Aorta (tissue), 5 donors: ENCODE measurements around the gene ERG. TPM values are rescaled to one million over a fixed set of nuclear protein-coding genes. Genes with fewer than 3 reads are reported as not detected.

Source experiments
- ATAC-seq: fragments of 200-7000 bp; cut with Tn5 transposase; one replicate; pipeline ENCODE4 v1.9.1; 2022; ENCODE audit warnings: moderate library complexity; ENCODE audit not compliant: low FRiP score
- DNase-seq, 2 donors: peaks; one replicate each; pipeline ENCODE4 v3.0.0-alpha.2; 2020
- H3K27ac ChIP-seq, 2 donors: one replicate each; pipeline ENCODE4 v1.5.1; 2013; ENCODE audit warnings: low read length in 2 of 2, mild to moderate bottlenecking in 2 of 2, moderate library complexity in 2 of 2, control low read depth in 1 of 2, inconsistent platforms in 1 of 2, low read depth in 1 of 2
- H3K27me3 ChIP-seq, 2 donors: one replicate each; pipeline ENCODE4 v1.6.1; 2013; ENCODE audit warnings: control low read depth in 1 of 2, low read length in 1 of 2, mild to moderate bottlenecking in 1 of 2, moderate library complexity in 1 of 2; ENCODE audit not compliant: insufficient read depth in 2 of 2, control insufficient read depth in 1 of 2
- H3K36me3 ChIP-seq, 2 donors: one replicate each; pipeline ENCODE4 v1.6.1; 2013; ENCODE audit warnings: control low read depth in 1 of 2, low read length in 1 of 2, mild to moderate bottlenecking in 1 of 2; ENCODE audit not compliant: insufficient read depth in 2 of 2, control insufficient read depth in 1 of 2
- H3K4me1 ChIP-seq, 2 donors: one replicate each; pipeline ENCODE4 v1.6.1; 2013; ENCODE audit warnings: low read length in 2 of 2, control low read depth in 1 of 2, mild to moderate bottlenecking in 1 of 2, moderate library complexity in 1 of 2; ENCODE audit not compliant: insufficient read depth in 2 of 2, control insufficient read depth in 1 of 2
- H3K4me3 ChIP-seq, 2 donors: one replicate each; pipeline ENCODE4 v1.5.1; 2013; ENCODE audit warnings: low read length in 2 of 2, control low read depth in 1 of 2, mild to moderate bottlenecking in 1 of 2
- H3K9me3 ChIP-seq: one replicate; pipeline ENCODE4 v1.6.1; 2013; ENCODE audit warnings: mild to moderate bottlenecking, low read length; ENCODE audit not compliant: control insufficient read depth
- WGBS, 2 donors: extraction: QIAGEN DNeasy Blood & Tissue Kit; methylation state at CpG; one replicate each; pipeline ENCODE4 v1.1.7; 2013; 5-methylcytosine and 5-hydroxymethylcytosine counted together
- intact Hi-C, 2 donors: fragments of 100-400 bp; cut with DNase I; formaldehyde crosslinking; loops; one replicate each; pipeline versions ENCODE4 v1.14.2 to v1.15.0; 2022
- polyA plus RNA-seq, 2 donors: library from polyadenylated mRNA; stranded (reverse); fragments of 200-250 nt; gene quantifications; one replicate each; pipeline ENCODE4 v1.2.3, GENCODE V29; 2013
- total RNA-seq, 2 donors: library from RNA; stranded (reverse); fragmentation: NEBNext Ultra II Directional; extraction: Animal tissue kit (Norgen Biotek cat#: 25700); gene quantifications; one replicate each; pipeline ENCODE4 v1.2.1, GENCODE V29; 2021
- donor health status: healthy with polysubstance abuse.
- donor health status: Bipolar disorder and iron deficiency.
- donor health status: DM: no; HTN: no; CAD: no.
- donor health status: DM: no; HTN: no; CAD: no.
- donor health status: DM: yes; HTN: yes; CAD: no.

Gene ERG
- total and polyA plus RNA-seq, 4 donors = 33.5 to 133 (median 86.4) TPM

DNA sequence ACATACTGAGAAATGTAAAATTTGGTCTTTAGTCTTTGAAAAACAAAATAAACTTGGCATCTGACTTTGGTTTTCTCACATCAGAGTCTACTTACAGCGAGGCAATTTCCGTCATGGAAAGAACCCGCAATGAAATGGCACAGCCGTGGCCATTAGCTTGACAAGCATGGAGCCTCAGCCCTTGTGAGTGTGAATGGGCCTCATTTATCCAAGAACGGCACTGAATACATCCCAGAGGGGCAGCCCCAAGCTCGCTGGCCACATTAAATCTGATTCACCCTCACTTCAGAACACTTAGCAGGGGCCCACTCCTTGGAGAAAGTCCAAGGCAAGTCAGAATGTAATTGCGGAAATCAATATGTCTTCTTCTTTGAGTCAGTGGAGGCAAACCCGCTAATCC, 64.8 kb downstream of the ERG start:
- peaks cover 2 to 6% of the 10 kb centered on the region in 2 donors for H3K4me1 ChIP-seq
- no peak for DNase-seq
- peak overlapping the region; percentile 25 to 92 for H3K27ac ChIP-seq
- intact Hi-C loops = loop anchor here in 1 of 2 donors (5.0 to 10.0 kb wide), 2 partner anchors 51 to 61 kb away; partner anchors contain the start of gene ERG
- no peaks in the 10 kb centered on the region for H3K9me3 ChIP-seq
- 75 to 84% methylated on average over 8 of the region's 8 CpGs for WGBS, 2 donors
- H3K27me3 ChIP-seq = no peaks in the 10 kb centered on the region
- no peak for ATAC-seq
- H3K36me3 ChIP-seq = no peaks in the 10 kb centered on the region
- H3K4me3 ChIP-seq = no peak overlapping the region

DNA sequence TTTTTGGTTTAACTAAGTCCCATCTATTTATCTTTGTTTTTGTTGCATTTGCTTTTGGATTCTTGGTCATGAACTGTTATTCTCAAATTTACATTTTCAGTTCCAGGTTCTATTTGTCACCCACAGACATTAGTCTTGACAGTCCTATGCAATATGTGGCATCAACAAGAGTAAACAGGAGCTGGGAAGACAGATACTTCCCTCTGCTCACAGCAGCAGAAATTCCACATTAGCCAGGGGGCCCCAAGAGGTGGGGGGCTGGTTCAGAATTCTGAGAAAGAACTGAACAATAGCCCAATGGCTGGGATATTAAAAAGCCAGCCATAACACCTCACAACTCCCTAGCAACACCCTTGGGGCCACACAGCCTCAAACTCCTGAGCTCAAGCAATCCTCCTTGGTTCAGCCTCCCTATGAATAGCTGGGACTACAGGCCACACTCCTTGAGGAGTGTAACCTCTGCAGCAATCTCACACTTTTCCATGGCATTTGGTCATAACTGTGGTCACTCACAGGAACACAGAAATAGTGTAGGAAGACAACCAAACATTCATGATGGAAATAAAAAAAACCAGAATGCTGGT, 67.8 kb downstream of the ERG start:
- no peaks in the 10 kb centered on the region for H3K9me3 ChIP-seq
- peak overlapping the region; percentile 37 to 48 for H3K27ac ChIP-seq
- DNase-seq (no peak), ATAC-seq (no peak)
- H3K4me3 ChIP-seq = no peak overlapping the region
- no peaks in the 10 kb centered on the region for H3K27me3 ChIP-seq
- H3K4me1 ChIP-seq = peaks cover 2 to 6% of the 10 kb centered on the region in 2 donors
- no peaks in the 10 kb centered on the region for H3K36me3 ChIP-seq
- intact Hi-C loops = loop anchor here in 1 of 2 donors (5.0 to 10.0 kb wide), 2 partner anchors 48 to 64 kb away; partner anchors contain the start of gene ERG

DNA sequence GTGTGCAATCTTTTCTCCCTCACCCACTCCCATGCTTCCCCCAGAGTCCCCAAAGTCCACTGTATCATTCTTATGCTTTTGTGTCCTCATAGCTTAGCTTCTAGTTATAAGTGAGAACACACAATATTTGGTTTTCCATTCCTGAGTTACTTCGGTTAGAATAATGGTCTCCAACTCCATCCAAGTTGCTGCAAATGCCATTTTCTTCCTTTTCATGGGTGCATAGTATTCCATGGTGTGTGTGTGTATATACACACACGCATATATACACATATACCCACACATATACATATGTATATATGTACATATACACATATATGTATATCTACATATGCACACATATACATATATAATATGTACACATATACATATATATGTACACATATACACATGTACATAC, 69.3 kb downstream of the ERG start:
- H3K36me3 ChIP-seq = no peaks in the 10 kb centered on the region
- H3K4me3 ChIP-seq = no peak overlapping the region
- peaks cover 2 to 3% of the 10 kb centered on the region in 2 donors for H3K4me1 ChIP-seq
- WGBS, 2 donors = 88 to 91% methylated on average over 2 of the region's 2 CpGs
- intact Hi-C loops = no loop called here
- no peak overlapping the region for H3K27ac ChIP-seq
- no peak for DNase-seq
- ATAC-seq = no peak
- H3K9me3 ChIP-seq = no peaks in the 10 kb centered on the region
- H3K27me3 ChIP-seq = no peaks in the 10 kb centered on the region

DNA sequence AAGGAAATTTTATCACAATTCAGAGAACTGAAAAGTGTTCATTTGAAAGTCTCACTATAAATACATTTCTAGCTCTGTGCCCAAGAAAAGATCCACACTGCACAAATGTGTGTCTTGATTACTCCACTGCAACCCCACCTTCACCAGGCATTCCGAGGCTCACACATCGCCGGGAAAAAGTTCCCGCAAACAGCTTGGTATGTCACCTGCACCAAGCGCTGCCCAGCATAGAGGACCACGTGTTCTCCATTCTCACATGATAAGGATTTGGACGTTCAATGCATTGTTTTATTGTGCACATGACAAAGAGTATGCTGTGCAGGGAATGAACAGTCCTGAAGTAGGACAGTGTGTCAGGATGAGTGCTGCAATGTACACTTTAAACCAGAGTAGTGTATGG, 70.1 kb downstream of the ERG start:
- Histone ChIP-seq H3K4me1 (peaks cover 2 to 3% of the 10 kb centered on the region in 2 donors), H3K36me3 (peaks cover 0 to under 1% of the 10 kb centered on the region in 2 donors), H3K27ac (no peak overlapping the region), H3K4me3 (no peak overlapping the region), H3K9me3 (no peaks in the 10 kb centered on the region), H3K27me3 (no peaks in the 10 kb centered on the region)
- intact Hi-C loops = no loop called here
- 25 to 27% methylated on average over 7 of the region's 7 CpGs for WGBS, 2 donors
- ATAC-seq (no peak), DNase-seq (no peak)

DNA sequence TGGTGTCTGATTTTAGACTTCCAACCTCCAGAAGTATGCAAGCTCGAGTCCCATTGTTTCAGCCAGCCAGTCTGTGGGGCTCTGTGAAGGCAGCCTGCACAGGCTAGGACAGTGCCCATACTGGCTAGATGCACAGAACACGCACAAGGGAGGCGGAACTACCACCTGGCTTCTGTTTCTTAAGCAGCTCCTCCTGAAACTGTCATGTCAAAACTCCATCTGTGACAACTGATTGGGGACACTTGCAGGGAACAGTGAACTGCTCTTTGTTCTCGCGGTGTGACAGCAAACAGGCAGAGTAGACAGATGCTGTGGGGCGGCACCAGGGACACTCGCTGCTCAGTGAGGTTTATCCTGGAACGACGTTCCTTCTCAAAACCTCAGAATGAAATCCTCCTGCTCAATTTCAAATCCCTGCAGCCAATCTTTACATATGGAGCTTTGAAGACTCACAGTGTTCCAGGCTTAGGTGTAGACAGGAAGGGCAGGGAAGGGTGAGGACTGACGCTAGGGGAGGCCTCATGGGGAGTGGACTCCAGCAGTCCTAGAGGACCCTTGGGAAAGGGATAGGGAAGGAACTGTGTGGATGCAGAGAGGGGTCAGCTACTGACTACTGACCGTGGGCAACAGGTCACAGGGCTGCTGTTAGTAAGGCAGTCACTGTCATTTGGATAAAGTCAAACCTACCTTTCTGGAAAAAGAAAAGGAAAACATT, 73.8 kb downstream of the ERG start:
- Histone ChIP-seq H3K27ac (no peak overlapping the region), H3K27me3 (no peaks in the 10 kb centered on the region), H3K4me3 (no peak overlapping the region), H3K4me1 (no peaks in the 10 kb centered on the region), H3K9me3 (no peaks in the 10 kb centered on the region), H3K36me3 (peaks cover 3 to 5% of the 10 kb centered on the region in 2 donors)
- DNase-seq (no peak), ATAC-seq (no peak)
- 78 to 80% methylated on average over 11 of the region's 11 CpGs for WGBS, 2 donors
- intact Hi-C loops = no loop called here

DNA sequence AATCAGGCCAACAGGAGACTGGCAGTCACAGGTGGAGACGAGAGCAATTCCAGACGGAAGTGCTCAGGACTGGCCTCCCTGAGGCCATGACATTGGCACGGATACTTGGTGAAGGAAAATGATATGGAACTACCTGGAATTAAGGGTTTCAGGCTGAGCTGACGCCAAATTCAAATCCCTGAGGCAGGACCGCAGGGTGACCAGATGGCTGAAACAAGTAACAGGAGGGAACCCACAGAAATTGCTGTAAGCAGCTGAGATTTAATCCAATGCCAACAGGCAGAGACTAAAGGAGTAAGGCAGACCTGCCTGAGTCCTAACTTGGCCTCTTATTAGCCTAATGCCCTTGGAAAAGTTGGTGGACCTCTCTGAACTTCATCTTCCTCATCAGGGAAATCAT, 76.2 kb downstream of the ERG start:
- DNase-seq = no peak
- Histone ChIP-seq H3K27me3 (no peaks in the 10 kb centered on the region), H3K4me3 (no peak overlapping the region), H3K27ac (no peak overlapping the region), H3K4me1 (no peaks in the 10 kb centered on the region), H3K9me3 (no peaks in the 10 kb centered on the region), H3K36me3 (peaks cover 3 to 5% of the 10 kb centered on the region in 2 donors)
- intact Hi-C loops = no loop called here
- ATAC-seq = no peak
- WGBS, 2 donors = 78 to 79% methylated on average over 5 of the region's 5 CpGs

DNA sequence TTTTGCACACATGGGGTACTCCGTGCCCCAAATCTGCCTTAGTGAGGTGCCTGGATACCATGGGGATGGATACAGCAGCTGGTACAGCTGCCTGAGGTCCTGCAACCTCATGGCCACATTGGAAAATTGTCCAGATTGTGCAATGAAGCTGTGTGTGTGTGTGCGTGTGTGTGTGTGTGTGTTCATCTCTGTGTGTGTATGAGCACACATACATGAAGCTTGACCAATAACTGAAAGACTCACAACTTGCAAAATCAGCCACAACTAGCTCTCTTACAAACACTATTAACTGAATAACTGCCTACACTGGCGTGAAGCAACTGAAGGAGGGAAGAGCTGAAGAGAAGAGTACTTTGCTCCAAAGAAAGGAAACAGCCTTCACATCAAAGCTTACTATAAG, 78.1 kb downstream of the ERG start:
- WGBS, 2 donors = 79 to 95% methylated on average over 3 of the region's 3 CpGs
- no peaks in the 10 kb centered on the region for H3K4me1 ChIP-seq
- no peaks in the 10 kb centered on the region for H3K9me3 ChIP-seq
- intact Hi-C loops = no loop called here
- ATAC-seq = no peak
- H3K27me3 ChIP-seq = no peaks in the 10 kb centered on the region
- H3K27ac ChIP-seq = no peak overlapping the region
- no peak for DNase-seq
- peaks cover 3 to 5% of the 10 kb centered on the region in 2 donors for H3K36me3 ChIP-seq
- no peak overlapping the region for H3K4me3 ChIP-seq

DNA sequence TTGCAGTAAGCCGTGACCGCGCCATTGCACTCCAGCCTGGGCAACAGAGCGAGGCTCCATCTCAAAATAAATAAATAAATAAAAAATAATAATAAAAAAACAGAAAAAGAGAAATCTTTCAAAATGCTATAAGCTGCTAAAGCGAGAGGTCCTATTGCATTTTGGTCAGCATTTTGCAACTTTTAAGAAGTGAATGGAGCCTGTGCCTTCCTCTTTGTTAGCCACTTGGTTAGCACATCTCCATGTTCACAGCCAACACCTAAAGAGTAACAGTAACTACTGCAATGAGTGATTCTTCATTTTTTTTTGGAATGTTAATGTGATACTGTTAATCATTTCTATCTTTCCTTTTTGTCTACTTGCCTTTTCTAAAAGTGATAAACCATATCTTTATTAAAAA, 80.6 kb downstream of the ERG start:
- WGBS, 2 donors = 98% methylated on average over 5 of the region's 5 CpGs
- no peak overlapping the region for H3K27ac ChIP-seq
- H3K4me3 ChIP-seq = no peak overlapping the region
- no peaks in the 10 kb centered on the region for H3K27me3 ChIP-seq
- DNase-seq (no peak), ATAC-seq (no peak)
- intact Hi-C loops = no loop called here
- H3K4me1 ChIP-seq = peaks cover 2 to 4% of the 10 kb centered on the region in 2 donors
- no peaks in the 10 kb centered on the region for H3K9me3 ChIP-seq
- peaks cover 0 to 7% of the 10 kb centered on the region in 2 donors for H3K36me3 ChIP-seq

DNA sequence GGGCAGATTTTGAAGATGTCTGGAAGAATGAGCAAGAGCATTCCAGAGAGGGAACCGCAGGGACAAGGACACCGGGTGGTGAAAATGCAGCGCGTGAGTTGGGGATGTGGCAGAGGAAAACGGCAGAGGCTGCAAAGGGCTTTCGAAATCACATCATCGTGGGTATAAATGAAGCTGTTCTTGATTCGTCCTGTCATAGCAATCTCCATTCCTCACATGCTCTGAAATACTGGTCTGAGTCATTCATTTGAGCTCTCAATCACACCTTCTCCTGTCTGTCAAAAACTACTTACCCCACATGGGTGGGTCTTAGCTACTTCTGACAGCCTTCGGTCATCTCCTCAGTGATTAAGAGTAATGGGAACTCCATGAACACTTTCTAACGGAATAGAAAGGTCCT, 81.5 kb downstream of the ERG start:
- intact Hi-C loops = no loop called here
- Histone ChIP-seq H3K36me3 (peaks cover 0 to 4% of the 10 kb centered on the region in 2 donors), H3K4me1 (peaks cover 2 to 4% of the 10 kb centered on the region in 2 donors), H3K4me3 (no peak overlapping the region), H3K27ac (no peak overlapping the region), H3K9me3 (no peaks in the 10 kb centered on the region), H3K27me3 (no peaks in the 10 kb centered on the region)
- ATAC-seq = no peak
- 78 to 85% methylated on average over 10 of the region's 10 CpGs for WGBS, 2 donors
- no peak for DNase-seq
